Left colon (tissue), 2 donors: ENCODE measurements around the gene RBM14. TPM values are rescaled to one million over a fixed set of nuclear protein-coding genes. Genes with fewer than 3 reads are reported as not detected.
"Not testable (repeated sequence)": the region's sequence is repeated elsewhere in the genome, so short reads cannot be mapped to it uniquely, and the experiment has no call there.

Experiments used
- ATAC-seq: fragments of 200-7000 bp; cut with Tn5 transposase; one replicate; pipeline ENCODE4 v1.9.1; 2020; ENCODE audit warnings: mild to moderate bottlenecking, moderate library complexity
- DNase-seq, 2 donors: peaks; one replicate each; pipeline ENCODE4 v3.0.0-alpha.2; 2020
- intact Hi-C, 2 donors: fragments of 100-400 bp; cut with DNase I in 1 of 2; cut with micrococcal nuclease in 1 of 2; formaldehyde crosslinking; loops; one replicate each; pipeline versions ENCODE4 v1.11.2 to v1.14.0; 2022; cut with DNase I, micrococcal nuclease
- long read RNA-seq: library from polyadenylated mRNA; unstranded; transcript quantifications from one replicate; pipeline ENCODE4 v2.0.0, GENCODE V29; 2021
- total RNA-seq, 2 donors: library from RNA; stranded (reverse); fragmentation: NEBNext Ultra II Directional; extraction: Animal tissue kit (Norgen Biotek cat#: 25700); gene quantifications; one replicate each; pipeline ENCODE4 v1.2.1, GENCODE V29; 2021
- donor health status: DM: no; HTN: no; CAD: no.
- donor health status: DM: yes; HTN: yes; CAD: no.

Gene RBM14
- total RNA-seq: 10 to 100 TPM; 45.3 to 48.9 TPM
- long read RNA-seq, partial matches to known transcripts: 8 of 12 reads
- long read RNA-seq, other reads (novel, unspliced or antisense): 0 of 12 reads

- intact Hi-C loops: no loop called here
- peak; percentile 98 to 100 for DNase-seq
- peak; percentile 89 for ATAC-seq
These were observed at the start of gene RBM14 for GRCh38 chr11:66616379-66617154. Gene RBM14, plus strand, starts transcription at chr11:66616630. Its CDS starts 91 bp downstream, at chr11:66616721.

- DNase-seq (no peak), ATAC-seq (no peak)
- intact Hi-C loops: loop anchor here in 1 of 2 donors (10.0 kb wide), 1 partner anchor 117 kb away; no protein-coding TSS in a partner anchor
These were observed 48.7 kb upstream of the RBM14 start for GRCh38 chr11:66567787-66568123.

- DNase-seq: peak; percentile 84 to 85
- intact Hi-C loops: loop anchor here in 1 of 2 donors (10.0 kb wide), 1 partner anchor 116 kb away; no protein-coding TSS in a partner anchor
- ATAC-seq: peak; percentile 99
These were observed 48.1 kb upstream of the RBM14 start, which contains the start of gene CTSF for GRCh38 chr11:66568124-66568916. Gene CTSF, minus strand, starts transcription at chr11:66568606. Its CDS starts 120 bp downstream, at chr11:66568486.

- ATAC-seq (no peak), DNase-seq (no peak)
- intact Hi-C loops: loop anchor here in 1 of 2 donors (10.0 kb wide), 1 partner anchor 116 kb away; no protein-coding TSS in a partner anchor
These were observed 47.4 kb upstream of the RBM14 start for GRCh38 chr11:66569076-66569475.

GRCh38 chr11:66570079-66570849 is 46.2 kb upstream of the RBM14 start:
- DNase-seq: no peak
- intact Hi-C loops: no loop called here
- ATAC-seq: no peak

- intact Hi-C loops: no loop called here
- ATAC-seq: no peak
- DNase-seq: no peak
These were observed 45.6 kb upstream of the RBM14 start for GRCh38 chr11:66570850-66571180.

GRCh38 chr11:66579017-66579606 is 37.3 kb upstream of the RBM14 start:
- intact Hi-C loops: no loop called here
- ATAC-seq (peak; percentile 82), DNase-seq (peak; percentile 59 to 85)

- intact Hi-C loops: loop anchor here in 1 of 2 donors (5.0 kb wide), 1 partner anchor 96 kb away; the partner anchor contains the start of gene RBM4B
- no peak for DNase-seq
- ATAC-seq: no peak
These were observed 35.6 kb upstream of the RBM14 start for GRCh38 chr11:66580803-66581202.

GRCh38 chr11:66581261-66581660 is 35.2 kb upstream of the RBM14 start:
- DNase-seq (no peak), ATAC-seq (no peak)
- intact Hi-C loops: loop anchor here in 1 of 2 donors (5.0 kb wide), 1 partner anchor 96 kb away; the partner anchor contains the start of gene RBM4B

- ATAC-seq, DNase-seq: not testable (repeated sequence)
- intact Hi-C loops: loop anchor here in 1 of 2 donors (5.0 kb wide), 1 partner anchor 95 kb away; the partner anchor contains the start of gene RBM4B
These were observed 33.8 kb upstream of the RBM14 start for GRCh38 chr11:66582565-66583147.

GRCh38 chr11:66585447-66585846 is 31.0 kb upstream of the RBM14 start:
- not testable (repeated sequence) for DNase-seq, ATAC-seq

GRCh38 chr11:66586136-66586535 is 30.3 kb upstream of the RBM14 start:
- intact Hi-C loops: no loop called here
- no peak for DNase-seq
- ATAC-seq: no peak

More at GRCh38 chr11:66585447-66585846, 31.0 kb upstream of the RBM14 start:
- intact Hi-C loops: not testable (repeated sequence)

GRCh38 chr11:66589315-66589714 is 27.1 kb upstream of the RBM14 start:
- ATAC-seq, intact Hi-C loops, DNase-seq: not testable (repeated sequence)

GRCh38 chr11:66589996-66590675 is 26.3 kb upstream of the RBM14 start:
- ATAC-seq: no peak
- DNase-seq: no peak
- intact Hi-C loops: no loop called here

- no peak for DNase-seq
- ATAC-seq: no peak
- intact Hi-C loops: no loop called here
These were observed 25.3 kb upstream of the RBM14 start for GRCh38 chr11:66591175-66591574.

- DNase-seq (peak; percentile 98 to 100), ATAC-seq (peak; percentile 97)
- intact Hi-C loops: no loop called here
These were observed 23.8 kb upstream of the RBM14 start, which contains the start of the genes CCDC87 and CCS for GRCh38 chr11:66592457-66593302. Gene CCDC87, minus strand, starts transcription at chr11:66593063. Its CDS starts 48 bp downstream, at chr11:66593015. Gene CCS, plus strand, starts transcription at chr11:66593185. Its CDS starts 77 bp downstream, at chr11:66593262.
